Dermis microvascular lymphatic vessel endothelial cell (primary cell): ENCODE results near the gene TEX264. TPM values are rescaled to one million over a fixed set of nuclear protein-coding genes. Genes with fewer than 3 reads are reported as not detected.
"Not testable (repeated sequence)": the region's sequence is repeated elsewhere in the genome, so short reads cannot be mapped to it uniquely, and the experiment has no call there.

Experiments used
- DNase-seq, 2 donors: peaks; one replicate each; pipeline versions ENCODE4 v3.0.0 to v3.0.0-alpha.2; 2010; ENCODE audit warnings: low read depth in 2 of 2
- total RNA-seq: library from RNA; depleted of rRNA; stranded (reverse); fragments of >200 nt; gene quantifications from 2 replicates; pipeline ENCODE4 v1.2.1, GENCODE V29; 2014

TEX264 gene, protein sequence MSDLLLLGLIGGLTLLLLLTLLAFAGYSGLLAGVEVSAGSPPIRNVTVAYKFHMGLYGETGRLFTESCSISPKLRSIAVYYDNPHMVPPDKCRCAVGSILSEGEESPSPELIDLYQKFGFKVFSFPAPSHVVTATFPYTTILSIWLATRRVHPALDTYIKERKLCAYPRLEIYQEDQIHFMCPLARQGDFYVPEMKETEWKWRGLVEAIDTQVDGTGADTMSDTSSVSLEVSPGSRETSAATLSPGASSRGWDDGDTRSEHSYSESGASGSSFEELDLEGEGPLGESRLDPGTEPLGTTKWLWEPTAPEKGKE
- 28.9 and 48.9 TPM in 2 replicates for total RNA-seq

DNA sequence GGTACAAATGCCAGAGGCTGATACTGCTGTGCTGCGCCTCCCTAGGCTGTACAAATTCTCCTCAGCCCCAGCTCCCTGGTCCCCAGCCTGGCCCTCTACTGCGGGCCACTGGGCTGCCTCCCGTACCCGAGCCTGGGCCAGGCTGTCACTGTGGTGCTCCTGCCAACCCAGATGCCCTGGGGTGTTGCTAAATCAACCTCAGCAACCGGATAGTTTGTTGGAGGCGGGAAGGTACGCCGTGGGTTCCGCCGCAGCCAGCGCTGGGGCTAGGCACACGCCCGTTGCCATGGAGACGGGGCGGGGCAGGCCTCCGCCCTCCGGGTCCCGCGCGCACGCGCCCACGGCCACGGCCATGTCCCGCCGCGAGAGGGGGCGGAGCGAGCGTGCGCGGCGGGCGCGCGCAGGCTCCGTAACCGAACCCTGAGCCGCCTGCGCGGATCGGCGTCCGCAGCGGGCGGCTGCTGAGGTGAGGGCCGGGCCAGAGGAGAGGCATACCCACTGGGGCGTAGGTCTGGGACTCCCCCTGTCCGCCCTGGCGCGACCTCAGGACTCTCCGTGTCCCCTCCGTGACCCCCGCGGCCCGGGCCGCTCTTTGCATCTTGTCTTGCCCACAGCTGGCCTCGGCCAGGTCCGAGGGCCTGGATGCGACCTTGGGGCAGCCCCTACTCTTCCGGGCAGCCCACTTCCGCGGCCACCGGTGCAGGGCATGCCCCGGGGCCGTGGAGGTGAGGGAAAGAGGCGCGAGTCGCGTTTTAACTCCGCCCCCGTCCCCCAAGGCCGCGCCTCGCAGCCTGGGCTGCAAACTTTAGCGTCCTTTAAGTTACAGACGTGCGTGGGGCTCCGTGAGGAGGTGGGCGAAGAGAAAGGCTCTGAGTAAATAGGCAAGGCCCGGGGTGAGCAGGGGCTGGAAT lies at the start of gene TEX264:
TSS of gene TEX264 (plus strand) at position 430 of the 911 bp plus-strand sequence. CDS start 3,053 bp downstream, outside the sequence.
- DNase-seq = peak; percentile 68 to 73

DNA sequence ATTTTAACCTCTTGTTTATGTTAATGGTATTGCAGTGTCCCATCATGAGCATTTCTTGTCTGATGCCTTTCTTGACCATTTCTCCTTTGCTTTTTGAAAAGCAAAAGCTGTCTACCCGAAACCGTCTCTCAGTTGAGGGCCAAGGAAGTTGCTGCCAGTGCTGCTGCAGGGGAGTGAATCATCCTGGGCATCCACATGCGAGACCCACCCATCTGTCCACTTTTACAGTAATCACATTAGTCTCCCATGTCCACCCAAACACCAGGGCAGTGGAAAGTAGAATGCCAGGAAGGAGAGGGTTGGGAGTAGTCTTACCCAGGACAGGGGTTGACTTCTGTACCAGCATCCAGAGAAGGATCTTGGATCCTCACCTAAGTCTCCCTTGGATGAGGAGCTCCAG lies 48.6 kb upstream of the TEX264 start:
- DNase-seq = no peak

DNA sequence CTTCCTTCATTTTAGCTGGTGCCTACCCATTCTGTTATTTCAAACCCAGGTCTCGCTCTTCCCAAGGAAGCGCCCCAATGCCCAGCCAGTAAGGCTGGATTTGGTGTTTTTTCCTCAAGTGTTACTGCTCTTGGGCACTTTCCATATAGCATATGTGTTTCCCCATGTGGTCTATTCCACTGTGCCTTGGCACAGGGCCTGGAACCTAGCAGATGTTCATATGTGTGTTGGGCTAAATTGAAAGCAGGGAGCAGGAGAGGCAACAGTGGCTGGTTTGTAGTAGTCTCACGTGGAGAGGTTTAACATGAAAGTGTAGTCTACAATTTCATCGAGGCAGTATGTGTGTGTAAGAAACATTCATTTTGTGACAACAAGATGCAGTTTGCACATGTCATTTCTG lies 48.2 kb upstream of the TEX264 start:
- DNase-seq = no peak

DNA sequence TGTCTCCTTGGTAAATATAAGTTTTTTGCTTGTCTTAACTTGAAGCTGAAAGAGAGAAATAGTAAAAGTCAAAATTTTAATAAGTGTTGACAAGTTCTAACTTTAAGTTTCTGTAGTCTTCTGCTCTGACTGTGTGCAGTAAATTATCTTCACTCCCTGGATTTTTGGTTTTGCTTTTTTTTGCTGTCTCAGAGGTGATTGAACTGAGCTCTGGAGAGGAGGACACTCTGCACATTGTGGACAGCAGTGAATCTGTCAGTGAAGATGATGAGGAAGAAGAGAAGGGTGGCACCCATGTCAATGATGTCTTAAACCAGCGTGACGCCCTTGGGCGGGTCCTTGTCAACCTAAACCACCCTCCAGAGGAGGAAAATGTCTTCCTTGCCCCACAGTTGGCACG lies 40.5 kb upstream of the TEX264 start:
- DNase-seq = no peak

DNA sequence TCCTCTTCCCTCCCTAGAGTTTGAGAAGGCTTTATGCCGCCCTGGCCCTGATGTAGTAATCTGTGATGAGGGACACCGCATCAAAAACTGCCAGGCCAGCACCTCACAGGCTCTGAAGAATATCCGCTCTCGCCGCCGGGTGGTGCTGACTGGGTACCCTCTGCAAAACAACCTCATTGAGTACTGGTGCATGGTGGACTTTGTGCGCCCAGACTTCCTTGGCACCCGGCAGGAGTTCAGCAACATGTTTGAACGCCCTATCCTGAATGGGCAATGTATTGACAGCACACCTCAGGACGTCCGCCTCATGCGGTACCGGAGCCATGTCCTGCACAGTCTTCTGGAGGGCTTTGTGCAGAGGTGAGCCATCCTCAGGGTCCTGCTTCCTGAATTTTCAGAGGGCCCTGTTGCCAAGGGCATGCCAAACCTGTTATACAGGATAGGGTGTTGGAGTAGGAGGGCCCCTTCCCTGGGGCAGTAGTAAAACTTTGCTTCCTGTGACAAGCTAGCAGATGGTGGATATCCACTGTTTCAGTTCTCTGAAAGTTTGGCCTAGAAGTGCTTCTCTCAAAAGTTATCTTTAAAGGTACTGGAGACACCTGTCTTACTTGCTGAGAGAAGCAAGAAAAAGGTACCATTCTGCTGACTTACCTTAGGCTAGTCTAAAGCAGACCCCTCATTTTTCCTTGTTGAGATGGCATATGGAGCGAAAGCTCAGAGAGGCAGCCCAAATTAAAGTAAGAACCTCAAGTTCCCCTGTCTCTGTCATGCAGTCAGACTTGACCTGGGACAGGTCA lies 33.7 kb upstream of the TEX264 start:
- no peak for DNase-seq

DNA sequence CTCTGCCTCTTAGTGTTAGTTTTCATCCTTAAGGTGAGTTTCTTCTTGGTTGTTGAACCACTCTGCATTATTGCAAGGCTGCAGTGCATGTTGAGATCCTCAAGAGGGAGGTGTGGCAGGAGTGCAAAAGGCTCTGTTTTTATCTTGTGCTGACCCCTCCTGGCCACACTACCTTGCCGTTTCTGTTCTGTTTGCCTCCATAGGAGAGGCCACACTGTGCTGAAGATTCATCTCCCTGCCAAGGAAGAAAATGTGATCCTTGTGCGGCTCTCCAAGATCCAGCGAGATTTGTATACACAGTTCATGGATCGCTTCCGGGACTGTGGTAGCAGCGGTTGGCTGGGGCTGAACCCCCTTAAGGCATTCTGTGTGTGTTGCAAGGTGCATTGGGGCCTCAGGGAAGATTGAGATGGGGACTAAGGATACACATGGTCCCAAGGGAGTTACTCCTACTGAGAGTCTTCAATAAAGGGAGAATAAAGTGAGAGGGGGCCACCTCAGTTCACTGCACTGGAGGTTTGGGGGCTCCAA lies 33.0 kb upstream of the TEX264 start:
- DNase-seq = peak; percentile 60 to 85

DNA sequence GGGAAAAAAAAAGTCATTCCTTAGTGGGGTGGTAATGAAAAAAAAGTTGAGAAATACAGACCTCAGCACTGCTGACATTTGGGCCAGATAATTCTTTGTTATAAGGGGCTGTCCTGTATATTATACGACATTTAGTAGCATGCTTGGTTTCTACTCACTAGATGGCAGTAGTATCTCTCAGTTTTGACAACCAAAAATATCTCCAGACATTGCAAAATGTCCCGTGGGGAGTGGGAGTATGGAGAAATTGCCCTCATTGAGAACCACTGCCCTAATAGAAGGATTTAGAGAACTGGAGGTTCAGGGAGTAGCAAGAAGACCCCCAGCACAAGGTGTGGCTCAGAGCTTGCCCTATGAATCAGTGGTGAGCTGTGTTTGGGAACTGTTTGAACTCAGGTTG lies 28.6 kb upstream of the TEX264 start:
- peak in 1 of 2 donors; percentile 19 for DNase-seq

DNA sequence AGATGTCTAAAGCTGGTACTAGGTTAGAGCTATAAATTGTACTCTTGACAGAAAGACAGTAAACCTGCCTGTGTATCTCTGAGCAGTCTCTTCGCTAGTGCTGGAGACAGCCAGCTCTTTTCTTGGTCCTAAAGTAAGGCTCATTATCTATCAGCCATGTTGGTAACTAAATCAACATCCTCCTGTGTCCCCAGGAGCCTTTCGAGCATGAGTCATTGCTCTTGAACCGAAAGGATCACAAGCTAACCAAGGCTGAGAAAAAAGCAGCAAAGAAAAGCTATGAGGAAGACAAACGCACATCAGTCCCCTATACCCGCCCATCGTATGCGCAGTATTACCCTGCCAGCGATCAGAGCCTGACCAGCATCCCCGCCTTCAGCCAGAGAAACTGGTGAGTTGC lies 25.0 kb upstream of the TEX264 start:
- no peak for DNase-seq

DNA sequence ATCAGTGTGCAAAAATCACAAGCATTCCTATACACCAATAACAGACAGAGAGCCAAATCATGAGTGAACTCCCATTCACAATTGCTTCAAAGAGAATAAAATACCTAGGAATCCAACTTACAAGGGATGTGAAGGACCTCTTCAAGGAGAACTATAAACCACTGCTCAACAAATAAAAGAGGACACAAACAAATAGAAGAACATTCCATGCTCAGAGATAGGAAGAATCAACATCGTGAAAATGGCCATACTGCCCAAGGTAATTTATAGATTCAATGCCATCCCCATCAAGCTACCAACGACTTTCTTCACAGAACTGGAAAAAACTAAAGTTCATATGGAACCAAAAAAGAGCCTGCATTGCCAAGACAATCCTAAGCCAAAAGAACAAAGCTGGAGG lies 18.9 kb upstream of the TEX264 start:
- DNase-seq = not testable (repeated sequence)

DNA sequence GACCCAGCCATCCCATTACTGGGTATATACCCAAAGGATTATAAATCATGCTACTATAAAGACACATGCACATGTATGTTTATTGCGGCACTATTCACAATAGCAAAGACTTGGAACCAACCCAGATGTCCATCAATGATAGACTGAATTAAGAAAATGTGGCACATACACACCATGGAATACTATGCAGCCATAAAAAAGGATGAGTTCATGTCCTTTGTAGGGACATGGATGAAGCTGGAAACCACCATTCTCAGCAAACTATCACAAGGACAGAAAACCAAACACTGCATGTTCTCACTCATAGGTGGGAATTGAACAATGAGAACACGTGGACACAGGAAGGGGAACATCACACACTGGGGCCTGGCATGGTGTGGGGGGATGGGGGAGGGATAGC lies 17.6 kb upstream of the TEX264 start:
- not testable (repeated sequence) for DNase-seq

DNA sequence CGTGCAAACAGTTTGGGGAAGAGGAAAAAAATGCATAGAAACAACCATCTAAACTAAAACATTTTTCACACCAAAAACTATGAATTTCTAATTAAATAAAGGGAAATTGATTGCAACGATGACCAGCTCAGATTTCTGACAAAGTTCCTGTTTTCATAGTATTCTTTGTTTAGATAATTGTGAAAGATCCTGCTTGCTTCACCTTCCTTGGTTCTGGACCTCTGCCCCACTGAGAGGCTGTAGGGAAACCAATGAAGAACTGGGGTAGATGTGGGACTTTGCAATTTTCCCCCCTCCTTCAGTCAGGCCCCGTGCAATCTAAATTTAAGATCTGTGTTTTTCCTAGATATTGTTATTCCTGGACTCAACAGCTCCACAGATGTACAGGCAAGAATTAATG lies 13.8 kb upstream of the TEX264 start:
- no peak for DNase-seq

DNA sequence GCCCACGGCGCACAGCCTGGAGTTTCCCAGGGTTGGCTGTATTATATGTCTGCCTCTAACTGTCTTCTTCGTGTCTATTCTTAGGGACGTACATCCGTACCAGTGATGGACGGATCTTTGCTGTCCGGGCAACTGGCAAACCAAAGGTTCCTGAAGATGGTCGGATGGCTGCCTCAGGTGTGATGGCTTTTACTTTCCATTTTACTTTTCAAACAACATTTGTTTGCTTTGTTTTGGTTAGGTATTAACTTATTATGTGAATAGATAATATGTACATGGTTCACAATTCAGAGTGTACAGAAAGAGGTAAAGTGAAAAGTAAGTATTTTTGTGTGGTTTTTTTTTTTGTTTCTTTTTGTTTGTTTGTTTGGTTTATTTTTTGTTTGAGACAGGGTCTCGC lies 11.1 kb upstream of the TEX264 start:
- no peak for DNase-seq

DNA sequence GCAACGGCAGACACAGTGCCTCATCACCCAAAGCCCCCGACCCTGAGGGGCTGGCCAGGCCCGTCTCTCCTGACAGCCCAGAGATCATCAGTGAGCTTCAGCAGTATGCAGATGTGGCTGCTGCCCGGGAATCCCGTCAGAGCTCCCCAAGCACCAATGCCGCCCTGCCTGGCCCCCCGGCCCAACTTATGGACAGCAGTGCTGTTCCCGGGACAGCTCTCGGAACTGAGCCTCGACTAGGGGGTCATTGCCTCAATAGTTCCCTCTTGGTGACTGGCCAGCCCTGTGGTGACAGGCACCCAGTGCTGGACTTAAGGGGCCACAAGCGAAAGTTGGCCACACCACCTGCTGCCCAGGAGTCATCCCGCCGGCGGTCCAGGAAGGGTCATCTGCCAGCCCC lies 8.6 kb upstream of the TEX264 start:
- no peak for DNase-seq

DNA sequence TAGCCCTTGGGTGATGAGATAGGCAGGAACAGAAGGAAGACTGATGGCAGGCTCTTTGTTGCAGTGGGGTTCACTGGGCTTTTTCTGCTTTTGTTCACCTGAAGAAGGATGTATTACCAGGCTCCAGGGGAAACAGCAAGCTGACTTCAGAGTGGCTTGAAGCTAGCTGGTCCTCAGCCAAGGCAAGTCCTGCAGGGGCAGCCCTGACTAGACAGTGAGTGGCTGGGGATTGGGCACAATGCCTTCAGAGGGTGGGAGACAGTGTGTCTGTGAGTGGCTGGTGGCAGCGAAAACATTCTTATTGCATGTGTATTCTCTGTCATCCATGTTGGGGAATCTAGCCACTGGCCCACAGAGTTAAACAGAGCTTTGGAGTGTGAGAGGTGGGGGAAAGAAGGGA lies 2.3 kb upstream of the TEX264 start:
- DNase-seq = no peak

DNA sequence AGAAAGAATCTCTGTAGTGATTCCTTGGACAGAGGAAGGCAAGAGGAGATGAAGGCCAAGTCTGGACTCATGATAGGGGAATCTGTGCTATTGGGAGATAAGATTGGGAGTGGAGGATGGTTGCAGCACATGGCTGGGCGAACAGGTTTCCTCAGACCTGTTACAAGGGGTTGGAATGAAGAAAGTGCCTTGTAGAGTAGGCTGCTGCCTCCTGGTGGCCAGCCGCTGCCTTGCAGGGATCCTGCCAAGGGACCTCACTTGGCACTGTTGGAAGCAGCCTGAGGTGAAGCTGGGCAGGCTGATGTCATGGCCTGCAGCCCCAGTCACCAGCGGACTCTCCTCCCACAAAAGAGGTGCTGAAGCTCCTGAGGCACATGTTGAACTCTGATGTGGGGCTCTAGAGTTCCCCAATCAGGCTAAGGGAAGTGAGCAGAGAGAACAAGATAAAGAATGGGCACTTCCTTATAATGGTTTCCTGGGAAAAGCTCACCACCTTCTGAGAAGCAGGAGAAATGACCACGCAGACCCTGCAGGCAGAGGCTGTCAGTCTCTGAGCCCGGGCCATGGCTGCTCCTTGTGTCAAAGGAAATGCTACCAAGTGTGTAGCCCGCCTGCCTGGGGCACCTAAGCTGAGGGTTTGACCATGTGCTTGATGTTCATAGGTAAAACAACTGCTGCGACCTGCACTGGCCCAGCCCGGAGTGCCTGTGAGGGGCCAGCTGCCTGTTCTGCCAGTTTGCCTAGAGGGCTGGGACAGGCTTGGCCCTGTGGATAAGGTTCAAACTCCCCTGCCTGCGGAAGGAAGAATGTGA lies 1.6 kb upstream of the TEX264 start:
- DNase-seq = peak; percentile 40 to 80

DNA sequence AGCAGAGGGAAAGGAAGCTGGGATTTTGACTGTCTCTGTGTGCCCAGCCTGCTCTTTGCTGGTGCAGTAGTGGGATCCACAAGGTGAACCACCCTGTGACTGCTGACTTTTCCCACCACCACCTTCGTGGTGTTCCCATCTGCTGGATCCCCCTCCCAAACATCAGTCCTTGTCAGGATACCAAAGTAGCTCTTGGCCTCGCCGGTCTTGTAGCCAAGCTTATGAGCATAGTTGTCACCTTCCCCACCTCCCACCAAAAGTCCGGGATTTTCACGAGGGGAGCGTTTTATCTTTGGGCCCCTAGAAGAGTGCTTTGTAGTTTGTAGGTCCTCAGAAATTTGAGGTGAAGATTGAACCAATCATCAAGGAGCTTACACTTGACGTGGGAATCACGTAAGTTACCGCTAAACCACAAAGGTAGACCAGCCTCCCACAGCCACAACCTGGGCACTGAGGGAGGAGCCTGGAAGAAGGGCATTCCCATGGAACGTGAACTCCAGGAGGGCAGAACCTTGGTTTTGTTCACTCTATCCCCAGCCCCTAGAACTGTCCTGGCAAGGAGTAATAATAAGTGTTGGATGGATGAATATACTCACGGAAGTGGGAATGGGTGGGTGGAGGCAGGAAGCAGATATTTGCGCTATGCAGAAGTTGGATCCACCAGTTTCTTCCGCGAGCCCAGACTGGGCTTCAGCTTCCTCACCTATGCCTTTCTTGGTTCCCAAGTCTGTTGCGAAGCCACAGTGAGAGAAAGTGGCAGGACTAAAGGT lies 814 bp upstream of the TEX264 start:
- DNase-seq = no peak

DNA sequence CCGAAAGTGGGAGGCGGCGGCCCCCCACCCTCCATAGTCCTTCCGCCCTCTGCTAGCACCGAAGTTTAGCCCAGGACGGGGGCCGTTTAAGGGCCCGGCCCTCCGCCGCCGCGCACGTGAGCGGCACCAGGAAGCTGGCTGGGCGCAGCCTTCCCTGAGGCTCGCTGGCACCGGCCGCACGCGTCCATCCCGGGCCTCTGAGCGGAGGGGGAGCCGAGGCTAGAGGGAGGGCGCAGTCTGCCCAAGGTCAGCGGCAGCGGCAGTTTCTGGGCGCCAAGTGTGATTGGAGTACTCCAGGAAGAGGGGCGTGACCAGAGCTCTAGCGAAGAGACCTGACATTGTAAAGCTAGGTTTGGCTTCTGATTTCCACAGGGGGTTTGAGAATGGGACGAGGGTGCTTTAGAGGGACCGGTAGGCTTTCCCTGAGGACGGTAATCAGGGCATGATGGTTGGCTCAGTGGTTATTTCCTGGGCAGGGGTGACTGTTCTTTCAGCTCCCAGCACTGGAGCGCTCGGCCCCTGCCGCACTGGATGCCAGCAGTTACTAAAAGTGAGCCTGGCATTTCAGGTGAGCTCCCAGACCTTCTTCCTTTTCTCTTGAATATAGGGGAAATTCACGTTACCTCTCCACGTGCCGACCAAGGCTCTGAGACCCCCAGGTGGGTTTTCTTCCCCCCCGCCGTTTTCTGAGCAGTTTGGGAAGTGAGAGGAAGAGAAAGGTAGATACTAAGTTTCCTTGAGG lies 853 bp downstream of the TEX264 start:
- DNase-seq = peak in 1 of 2 donors; percentile 71

DNA sequence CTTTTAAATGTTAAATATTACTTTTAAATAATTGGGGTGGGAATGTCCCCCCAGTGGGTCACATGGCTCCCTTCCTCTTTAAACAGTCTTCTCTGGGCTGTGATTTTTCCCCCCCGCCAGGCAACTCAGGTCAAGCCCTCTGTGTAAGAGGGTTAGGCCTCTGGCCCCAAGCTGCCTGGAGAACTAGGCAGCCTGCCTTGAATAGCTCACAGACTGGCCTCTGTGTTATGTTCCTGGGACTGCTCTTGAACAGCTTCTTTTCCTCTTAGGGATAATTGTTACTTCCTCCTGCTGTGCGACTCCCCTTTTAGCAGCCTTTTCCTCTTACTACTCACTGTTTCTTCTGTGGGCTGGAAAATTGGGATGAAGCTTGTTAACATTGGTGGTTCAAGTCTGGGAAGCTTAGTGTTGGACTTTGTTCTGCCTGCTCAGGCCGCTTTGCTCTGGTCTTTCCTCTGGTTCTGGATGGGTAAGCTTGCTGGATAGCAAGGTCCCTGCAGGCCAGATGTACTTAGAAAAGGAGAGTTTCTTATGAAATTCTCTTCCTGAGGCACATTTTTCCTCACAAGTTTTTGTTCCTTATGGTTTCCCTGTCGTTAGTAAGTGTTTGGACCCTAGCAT lies 2.2 kb downstream of the TEX264 start:
- no peak for DNase-seq
